AG10803 (cell line): ENCODE results near the gene USP6NL.

Source experiments
- DNase-seq: peaks from one replicate; pipeline ENCODE4 v3.0.0; 2010; ENCODE audit warnings: low read depth
- H3K4me3 ChIP-seq: 2 replicates; pipeline ENCODE4 v1.5.1; 2011; ENCODE audit warnings: mild to moderate bottlenecking, low read length, control low read depth
- CTCF ChIP-seq: conservative IDR thresholded peaks from 2 replicates; pipeline ENCODE4 v1.5.1; 2011; ENCODE audit warnings: mild to moderate bottlenecking, low read length, control low read depth, inconsistent platforms

USP6NL gene

DNA sequence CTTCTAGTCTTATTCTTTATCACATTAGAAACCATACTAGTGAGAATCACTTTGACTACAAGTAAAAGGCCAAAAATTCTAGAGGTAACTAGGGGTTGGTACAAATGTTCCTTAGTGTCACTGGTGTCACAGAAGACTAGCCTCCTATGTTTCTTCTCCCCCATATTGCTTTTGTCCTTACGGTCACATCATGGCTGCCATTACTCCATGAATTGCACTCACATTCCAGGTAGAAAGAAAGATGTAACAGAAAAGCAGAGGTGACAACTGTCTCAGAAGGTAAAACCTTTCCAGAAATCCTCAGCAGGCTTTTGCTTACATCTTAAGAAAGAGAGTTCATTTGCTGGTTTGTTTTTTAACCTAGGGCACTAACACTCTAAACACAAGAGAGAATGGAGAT, 42.9 kb downstream of the USP6NL start:
- no peak for TF ChIP-seq CTCF
- H3K4me3 ChIP-seq: no peak overlapping the region
- DNase-seq: no peak

DNA sequence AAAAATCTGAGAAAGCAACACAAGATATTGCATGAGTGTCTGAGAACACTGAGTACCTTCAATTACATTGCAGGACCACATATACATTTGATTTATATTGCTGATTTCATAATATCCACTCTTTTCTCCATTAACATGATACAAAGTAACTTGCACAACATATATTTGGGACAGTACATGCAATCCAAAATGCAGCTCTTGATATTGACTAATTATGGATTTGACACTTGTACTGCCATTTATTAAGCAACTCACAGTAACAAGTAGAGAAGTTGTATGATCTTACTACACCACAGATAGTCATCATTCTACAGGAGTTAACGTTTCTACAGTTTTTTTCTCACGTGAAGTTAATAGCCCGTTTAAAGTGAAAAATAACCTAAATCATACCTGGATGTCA, 46.7 kb downstream of the USP6NL start:
- DNase-seq: no peak
- H3K4me3 ChIP-seq: no peak overlapping the region
- no peak for TF ChIP-seq CTCF

DNA sequence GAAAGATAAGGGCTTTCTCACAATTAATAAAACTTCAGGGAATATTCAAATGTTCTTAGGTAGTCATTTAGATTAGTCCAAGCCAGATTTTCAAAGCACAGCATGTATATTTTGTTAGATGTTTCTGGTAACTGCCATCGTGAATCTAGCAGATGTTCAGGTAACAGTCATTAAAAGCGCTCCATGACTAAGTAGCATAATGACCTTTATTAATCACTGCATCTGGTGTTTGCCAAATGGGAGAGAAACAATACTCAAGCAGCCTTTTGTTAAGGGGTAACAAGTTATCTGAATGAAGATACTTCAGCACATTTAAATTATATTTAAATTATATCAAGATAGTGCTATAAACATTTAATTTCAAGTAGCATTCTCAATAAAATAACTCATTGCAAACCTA, 47.5 kb downstream of the USP6NL start:
- no peak for TF ChIP-seq CTCF
- H3K4me3 ChIP-seq: no peak overlapping the region
- no peak for DNase-seq

DNA sequence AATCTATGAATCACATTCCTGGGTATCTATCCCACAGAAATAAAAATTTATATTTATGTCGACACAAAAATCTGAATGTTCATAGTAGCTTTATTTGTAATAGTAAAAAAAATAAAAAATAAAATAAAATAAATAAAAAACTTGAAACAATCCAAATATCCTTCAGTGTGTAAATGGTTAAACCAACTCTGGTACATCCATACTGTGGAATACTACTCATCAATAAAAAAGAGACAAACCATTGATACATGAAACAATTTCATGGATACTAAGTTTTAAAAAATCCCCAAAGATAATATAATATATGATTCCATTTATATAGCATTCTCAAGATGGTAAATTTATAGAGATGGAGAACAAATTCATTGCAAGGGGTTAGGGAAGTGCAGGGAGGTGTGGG, 48.6 kb downstream of the USP6NL start:
- DNase-seq: no peak
- H3K4me3 ChIP-seq: no peak overlapping the region
- TF ChIP-seq CTCF: no peak

GRCh38 chr10:11560076-11560709, 51.3 kb downstream of the USP6NL start:
- no peak for TF ChIP-seq CTCF
- no peak overlapping the region for H3K4me3 ChIP-seq
- DNase-seq: no peak

DNA sequence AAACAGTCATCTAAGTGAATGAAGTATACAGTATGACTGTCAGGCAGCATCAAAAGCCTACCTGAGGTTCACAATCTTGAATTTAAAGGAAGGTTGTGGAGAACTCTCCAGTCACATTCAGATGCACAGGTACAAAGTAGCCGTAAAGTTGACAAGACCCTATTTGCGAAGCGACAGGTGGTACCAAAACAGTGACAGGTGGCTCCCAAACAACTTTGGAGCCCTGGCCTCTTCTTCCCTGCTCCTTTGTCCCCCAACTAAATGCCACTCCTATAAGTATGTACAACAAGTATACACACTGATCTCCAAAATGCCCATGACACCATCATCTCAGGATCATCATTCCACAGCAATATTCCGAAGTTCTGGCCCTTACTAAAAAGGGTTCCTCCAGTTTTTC, 53.5 kb downstream of the USP6NL start:
- no peak for DNase-seq
- TF ChIP-seq CTCF: no peak
- H3K4me3 ChIP-seq: no peak overlapping the region

- no peak overlapping the region for H3K4me3 ChIP-seq
- no peak for DNase-seq
- TF ChIP-seq CTCF: no peak
Measured at GRCh38 chr10:11557513-11557912, 53.9 kb downstream of the USP6NL start.
